ENCODE data around the gene GBP2.

DNA sequence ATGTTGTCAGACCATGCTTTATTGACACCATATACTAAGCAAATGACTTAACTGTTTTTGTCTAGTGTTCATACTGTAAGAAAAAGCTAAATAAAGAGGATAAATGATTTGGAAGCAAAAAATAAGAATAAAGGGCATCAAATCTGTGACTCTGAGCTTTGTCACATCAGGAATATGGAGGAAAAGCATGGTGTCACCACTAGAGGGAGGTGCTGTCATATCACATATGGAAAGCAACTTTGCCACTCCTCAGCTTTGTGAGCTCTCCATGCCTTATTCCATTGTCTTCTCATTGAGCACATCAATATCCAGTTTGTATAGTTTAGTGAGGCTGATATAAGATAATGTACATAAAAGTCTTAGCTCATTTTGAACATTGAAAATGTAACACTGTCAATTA lies 40.1 kb downstream of the GBP2 start:
- TF ChIP-seq CTCF (tag by site-specific recombination; IDR thresholded peaks at IDR 0.05) = no peak
- no peak for TF ChIP-seq ZNF785 (tag by site-specific recombination; IDR thresholded peaks at IDR 0.05)
- TF ChIP-seq ZNF548 (tag by site-specific recombination; IDR thresholded peaks at IDR 0.05) = no peak
- TF ChIP-seq ZBTB20 (tag by site-specific recombination; IDR thresholded peaks at IDR 0.05) = no peak
- TF ChIP-seq, protein P1, sequence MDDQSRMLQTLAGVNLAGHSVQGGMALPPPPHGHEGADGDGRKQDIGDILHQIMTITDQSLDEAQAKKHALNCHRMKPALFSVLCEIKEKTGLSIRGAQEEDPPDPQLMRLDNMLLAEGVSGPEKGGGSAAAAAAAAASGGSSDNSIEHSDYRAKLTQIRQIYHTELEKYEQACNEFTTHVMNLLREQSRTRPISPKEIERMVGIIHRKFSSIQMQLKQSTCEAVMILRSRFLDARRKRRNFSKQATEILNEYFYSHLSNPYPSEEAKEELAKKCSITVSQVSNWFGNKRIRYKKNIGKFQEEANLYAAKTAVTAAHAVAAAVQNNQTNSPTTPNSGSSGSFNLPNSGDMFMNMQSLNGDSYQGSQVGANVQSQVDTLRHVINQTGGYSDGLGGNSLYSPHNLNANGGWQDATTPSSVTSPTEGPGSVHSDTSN (CRISPR knock-in tag; IDR thresholded peaks at IDR 0.05) = no peak
